GM18517 (cell line): Measurements from ENCODE around the gene UGT1A7.

ENCODE experiments used
- ATAC-seq: cut with Tn5 transposase; IDR thresholded peaks from one replicate; pipeline ENCODE4 v1.9.1; 2021; ENCODE audit warnings: mild to moderate bottlenecking, moderate library complexity; ENCODE audit not compliant: unreplicated experiment

The UGT1A7 gene

GRCh38 chr2:233758141-233758540 is 76.4 kb downstream of the UGT1A7 start:
- ATAC-seq, result no peak

- ATAC-seq, result no peak
Observed at GRCh38 chr2:233758849-233759248, 77.1 kb downstream of the UGT1A7 start.

GRCh38 chr2:233760043-233760442 is 78.3 kb downstream of the UGT1A7 start, which contains the start of gene UGT1A1:
UGT1A1 (plus strand) TSS chr2:233760270; CDS start chr2:233760288, 18 bp downstream.
- no peak for ATAC-seq

GRCh38 chr2:233761040-233761769 is 79.5 kb downstream of the UGT1A7 start:
- ATAC-seq, result no peak

- ATAC-seq, result no peak
Observed at GRCh38 chr2:233764264-233764663, 82.6 kb downstream of the UGT1A7 start.

- no peak for ATAC-seq
Observed at GRCh38 chr2:233764761-233765160, 83.1 kb downstream of the UGT1A7 start.

DNA sequence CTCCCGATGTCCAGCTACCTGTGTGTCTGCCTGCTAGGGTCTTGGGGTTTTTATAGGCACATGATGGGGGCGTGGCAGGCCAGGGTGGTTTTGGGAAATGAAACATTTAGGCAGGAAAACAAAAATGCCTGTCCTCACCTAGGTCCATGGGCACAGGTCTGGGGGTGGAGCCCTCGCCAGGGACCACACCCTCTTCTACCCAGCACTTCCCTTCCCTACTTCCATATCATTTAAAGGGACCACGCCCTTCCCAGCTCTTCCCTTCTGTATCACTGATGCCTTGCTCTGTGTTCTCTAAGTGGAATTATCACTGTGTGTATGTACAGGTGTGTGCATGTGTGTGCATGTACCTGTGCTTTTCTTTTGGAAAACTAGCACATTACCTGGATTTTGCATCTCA is 84.7 kb downstream of the UGT1A7 start:
- no peak for ATAC-seq

GRCh38 chr2:233768076-233768475 is 86.4 kb downstream of the UGT1A7 start:
- no peak for ATAC-seq

- no peak for ATAC-seq
Observed at GRCh38 chr2:233769260-233769659, 87.6 kb downstream of the UGT1A7 start.

- ATAC-seq, result no peak
Observed at GRCh38 chr2:233772153-233772552, 90.5 kb downstream of the UGT1A7 start.

GRCh38 chr2:233772583-233772982 is 90.9 kb downstream of the UGT1A7 start:
- ATAC-seq, result no peak

DNA sequence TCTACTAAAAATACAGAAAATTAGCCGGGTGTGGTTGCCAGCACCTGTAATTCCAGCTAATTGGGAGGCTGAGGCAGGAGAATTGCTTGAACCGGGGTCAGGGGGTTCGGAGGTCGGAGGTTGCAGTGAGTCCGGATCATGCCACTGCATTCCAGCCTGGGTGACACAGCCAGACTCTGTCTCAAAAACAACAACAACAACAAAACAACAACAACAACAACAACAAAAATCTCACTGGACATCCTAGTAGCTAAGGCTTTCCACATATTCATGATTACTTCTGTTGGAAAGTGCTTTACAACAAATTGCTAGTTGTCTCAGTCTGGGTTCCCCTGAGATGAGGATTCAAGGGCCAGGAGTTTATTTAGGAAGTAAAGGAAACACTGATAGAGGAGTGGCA is 92.2 kb downstream of the UGT1A7 start:
- no peak for ATAC-seq

GRCh38 chr2:233775414-233775813 is 93.7 kb downstream of the UGT1A7 start:
- ATAC-seq, result no peak

DNA sequence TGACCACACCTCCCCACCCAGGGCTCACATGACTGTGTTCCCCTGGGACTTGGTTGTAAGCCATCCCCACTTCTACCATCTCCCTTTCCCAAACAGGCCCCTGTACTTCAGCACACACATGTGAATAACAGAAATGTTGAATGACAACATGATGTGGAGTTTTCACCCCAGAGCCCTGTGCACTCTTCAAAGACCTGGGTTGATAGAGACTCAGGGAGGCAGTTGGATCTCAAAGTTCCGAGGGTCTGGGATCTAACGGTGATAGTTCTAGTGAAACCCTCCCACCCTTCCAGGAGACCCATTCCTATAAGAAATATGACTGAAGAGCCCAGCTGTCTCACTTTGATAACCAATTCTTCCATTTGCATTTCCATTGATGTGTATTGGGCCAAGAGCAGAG is 96.3 kb downstream of the UGT1A7 start, which contains the start of gene MROH2A:
Gene MROH2A, plus strand, starts transcription at position 301 of the 400 bp plus-strand sequence. CDS start 1,029 bp downstream, outside the sequence.
- ATAC-seq, result no peak

GRCh38 chr2:233779722-233780121 is 98.0 kb downstream of the UGT1A7 start:
- no peak for ATAC-seq

- ATAC-seq, result no peak
Observed at GRCh38 chr2:233780771-233781170, 99.1 kb downstream of the UGT1A7 start.

DNA sequence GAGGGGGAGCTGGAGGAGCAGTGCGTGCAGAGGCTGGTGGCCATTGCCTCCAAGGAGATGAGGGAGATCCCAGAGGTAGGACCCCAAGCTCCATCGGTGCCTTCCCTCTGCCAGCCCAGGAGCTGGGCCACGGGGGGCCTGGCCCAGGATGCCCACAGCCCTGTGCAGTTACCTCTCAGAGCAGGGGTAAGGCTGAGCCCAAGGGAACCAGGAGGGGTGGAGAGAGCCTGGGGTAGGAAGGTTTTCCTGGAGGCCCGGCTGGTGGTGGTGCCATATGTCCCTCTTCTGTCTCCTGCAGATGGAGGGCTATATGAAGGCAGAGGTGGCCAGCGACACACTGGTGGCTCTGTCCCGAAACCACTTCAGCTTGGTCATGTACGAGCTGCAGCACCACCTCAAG is 107.9 kb downstream of the UGT1A7 start:
- no peak for ATAC-seq

DNA sequence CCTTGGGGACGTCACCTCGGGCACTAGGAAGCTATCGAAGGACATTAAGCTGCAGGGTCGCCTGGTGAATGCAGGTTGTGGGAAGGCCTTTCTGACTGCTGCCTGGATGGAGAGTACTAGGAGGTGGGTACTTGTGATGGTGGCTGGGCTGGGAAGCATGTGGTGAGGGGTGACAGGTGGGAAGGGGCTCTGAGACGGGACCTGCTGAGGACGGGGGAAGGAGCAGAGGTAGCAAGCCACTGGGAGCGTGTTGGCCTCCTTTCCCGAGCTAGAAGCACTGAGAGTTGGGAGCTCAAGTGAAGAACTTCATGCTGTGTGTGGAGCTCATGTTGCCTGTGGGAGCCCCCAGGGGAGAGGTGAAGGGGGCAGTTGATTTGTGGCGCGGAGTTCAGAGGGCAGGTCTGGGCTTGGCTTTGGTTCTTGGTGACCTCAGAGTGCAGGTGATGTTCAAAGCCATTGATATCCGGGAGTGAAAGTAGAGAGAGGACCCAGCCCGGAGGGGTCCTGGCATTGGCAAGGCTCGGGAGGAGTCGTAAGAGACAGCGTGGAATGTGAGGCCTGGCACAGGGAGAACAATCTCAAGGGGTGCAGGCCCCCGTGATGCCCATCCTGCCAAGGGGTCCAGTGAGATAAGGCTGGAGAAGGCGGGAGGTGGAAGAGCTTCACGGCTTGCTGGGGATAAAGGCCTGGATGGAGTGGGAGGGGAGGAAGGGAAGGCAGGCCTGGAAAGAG is 109.6 kb downstream of the UGT1A7 start:
- no peak for ATAC-seq

GRCh38 chr2:233791883-233792329 is 110.2 kb downstream of the UGT1A7 start:
- no peak for ATAC-seq

- no peak for ATAC-seq
Observed at GRCh38 chr2:233792720-233793119, 111.0 kb downstream of the UGT1A7 start.

DNA sequence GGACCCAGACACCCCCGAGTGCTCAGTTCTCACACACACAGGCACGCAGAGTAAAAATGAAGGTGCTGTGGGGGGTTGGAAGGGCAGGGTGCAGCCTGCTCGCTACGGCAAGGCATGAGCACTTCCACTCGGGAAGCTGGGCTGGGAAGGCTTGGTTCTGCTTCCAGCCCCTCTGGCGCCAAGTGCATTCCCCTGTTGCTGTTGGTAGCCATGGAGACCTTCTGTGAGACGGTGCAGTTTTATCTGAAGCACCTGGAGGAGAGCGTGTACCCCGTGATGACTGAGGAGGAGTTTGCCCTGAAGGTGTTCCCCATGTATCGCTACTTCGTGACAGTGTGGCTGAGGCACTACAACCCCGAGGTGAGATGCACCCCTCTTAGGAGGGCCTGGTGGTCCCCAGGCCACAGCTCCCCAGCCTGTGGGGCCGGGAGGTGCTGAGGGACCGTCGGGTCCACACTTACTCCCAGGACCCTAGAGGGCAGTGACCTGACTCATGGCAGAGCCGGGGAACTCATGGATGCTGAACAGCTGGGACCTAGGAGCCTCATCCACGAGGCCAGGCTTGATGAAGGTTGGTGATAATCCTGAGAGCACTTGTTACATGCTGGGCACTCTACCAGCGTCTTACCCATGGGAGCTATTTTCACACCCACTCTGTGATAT is 111.9 kb downstream of the UGT1A7 start:
- no peak for ATAC-seq
